Peyer's patch (tissue), 4 donors: Measurements from ENCODE around the gene PLPP2.

ENCODE experiments used
- CTCF ChIP-seq, 6 experiments: fragments of 450-650 bp in 4 of 6; fragments of 200-600 bp in 2 of 6; sonication (generic) in 1 of 6; IDR thresholded peaks; one replicate each; pipeline ENCODE4 v1.5.1; 2017 to 2019; ENCODE audit warnings: antibody characterized with exemption in 6 of 6, mild to moderate bottlenecking in 3 of 6, moderate library complexity in 1 of 6
- POLR2A ChIP-seq, 2 donors: fragments of 450-650 bp; IDR thresholded peaks; one replicate each; pipeline ENCODE4 v1.5.1; 2017; ENCODE audit warnings: antibody characterized with exemption in 2 of 2, mild to moderate bottlenecking in 2 of 2, moderate library complexity in 2 of 2

GRCh38 chr19:309206-309565 lies 18.0 kb upstream of the PLPP2 start:
- TF ChIP-seq CTCF (IDR thresholded peaks at IDR 0.05) (no peak), POLR2A (IDR thresholded peaks at IDR 0.05) (no peak)
